Lower leg skin (tissue), 4 donors: Measurements from ENCODE around the gene CPXM1. TPM values are rescaled to one million over a fixed set of nuclear protein-coding genes. Genes with fewer than 3 reads are reported as not detected.
A peak's percentile ranks its signal among the peaks of the same experiment; 100 is the strongest.

Experiments
- DNase-seq, 2 donors: peaks; one replicate each; pipeline ENCODE4 v3.0.0-alpha.2; 2019; ENCODE audit warnings: low spot score in 2 of 2
- H3K4me3 ChIP-seq: fragments of 200-600 bp; sonication (generic); 2 replicates; pipeline ENCODE4 v1.5.1; 2017; ENCODE audit warnings: mild to moderate bottlenecking, low read depth; ENCODE audit not compliant: poor library complexity, severe bottlenecking
- CTCF ChIP-seq, 3 donors: fragments of 450-650 bp; IDR thresholded peaks; one replicate each; pipeline ENCODE4 v1.5.1; 2016; ENCODE audit warnings: antibody characterized with exemption in 3 of 3, mild to moderate bottlenecking in 3 of 3, moderate library complexity in 2 of 3
- POLR2A ChIP-seq, 2 donors: fragments of 450-650 bp; IDR thresholded peaks; one replicate each; pipeline ENCODE4 v1.6.1; 2016 to 2017; ENCODE audit warnings: antibody characterized with exemption in 2 of 2, mild to moderate bottlenecking in 1 of 2, moderate library complexity in 1 of 2
- WGBS, 2 donors: methylation state at CpG; one replicate each; pipeline ENCODE4 v1.1.5; 2018; 5-methylcytosine and 5-hydroxymethylcytosine counted together
- intact Hi-C: fragments of 100-400 bp; cut with DNase I; formaldehyde crosslinking; loops from one replicate; pipeline ENCODE4 v1.15.0; 2023; ENCODE audit warnings: low total_unique reads
- total RNA-seq, 4 donors: library from RNA; depleted of rRNA; stranded (reverse); fragments of >200 nt; gene quantifications; one replicate each; pipeline ENCODE4 v1.1.0, GENCODE V29; 2016

Gene CPXM1
- total RNA-seq, 4 donors from 2014 or later, result 0.12 to 3.6 (median 1.4) TPM

DNA sequence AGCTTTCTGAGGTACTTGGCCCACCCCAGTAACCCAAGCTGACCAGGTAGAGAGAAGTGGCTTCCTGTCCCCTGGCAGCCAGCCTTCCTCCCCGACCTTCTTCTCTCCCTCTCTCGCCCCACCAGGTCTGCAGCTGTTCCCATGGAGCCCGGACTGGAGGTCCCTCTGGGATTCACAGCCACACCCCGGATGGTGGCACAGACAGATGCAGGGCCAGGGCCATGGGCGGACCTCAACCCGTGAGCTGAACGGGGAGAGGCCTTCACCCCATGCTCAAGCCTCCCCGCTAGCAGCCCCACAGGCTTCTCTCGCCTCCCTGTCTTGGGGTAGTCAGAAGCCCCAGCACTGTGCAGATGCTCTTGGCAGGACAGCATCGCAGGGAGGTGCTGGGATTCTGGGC is 41.3 kb downstream of the CPXM1 start:
- DNase-seq, result peak in 1 of 2 donors; percentile 62
- intact Hi-C loops, result no loop called here
- TF ChIP-seq CTCF (IDR thresholded peaks at IDR 0.05) (no peak), POLR2A (IDR thresholded peaks at IDR 0.05) (no peak)
- no peak overlapping the region for H3K4me3 ChIP-seq
- 82 to 89% methylated on average over 9 to 10 of the region's 10 CpGs for WGBS, 2 donors

- H3K4me3 ChIP-seq, result no peak overlapping the region
- WGBS, 2 donors, result 70% methylated on average over 5 of the region's 5 CpGs
- no peak for TF ChIP-seq POLR2A (IDR thresholded peaks at IDR 0.05)
- no peak for TF ChIP-seq CTCF (IDR thresholded peaks at IDR 0.05)
- intact Hi-C loops, result no loop called here
- DNase-seq, result peak in 1 of 2 donors; percentile 20
Observed at GRCh38 chr20:2757969-2758368, 42.5 kb downstream of the CPXM1 start.

DNA sequence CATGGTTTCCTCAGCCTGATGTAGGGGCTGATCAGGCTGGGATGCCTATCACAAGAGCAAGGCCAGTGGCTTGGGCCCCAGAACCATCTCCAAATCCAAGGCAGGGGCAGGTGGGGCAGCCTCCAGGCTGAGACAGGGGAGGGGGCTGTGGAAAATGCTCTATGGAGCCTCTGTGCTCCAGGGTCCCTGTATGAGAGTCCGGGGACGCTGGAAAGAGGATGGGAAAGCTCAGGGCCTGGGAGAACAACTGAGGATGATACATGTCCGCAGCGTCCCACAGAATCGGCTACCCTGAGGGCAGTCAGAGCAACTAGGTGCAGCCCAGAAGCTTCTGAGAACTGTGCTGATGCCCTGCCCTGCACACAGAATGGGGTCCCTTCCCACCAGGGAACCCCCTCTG is 43.4 kb downstream of the CPXM1 start:
- DNase-seq, result peak in 1 of 2 donors; percentile 52

GRCh38 chr20:2756056-2756611 is 44.3 kb downstream of the CPXM1 start:
- DNase-seq, result peak in 1 of 2 donors; percentile 57
- WGBS, 2 donors, result 46 to 65% methylated on average over 5 of the region's 5 CpGs

More for the DNA sequence above, 43.4 kb downstream of the CPXM1 start:
- H3K4me3 ChIP-seq, result no peak overlapping the region
- intact Hi-C loops, result no loop called here
- WGBS, 2 donors, result 90 to 92% methylated on average over 5 of the region's 5 CpGs
- TF ChIP-seq CTCF (IDR thresholded peaks at IDR 0.05) (no peak), POLR2A (IDR thresholded peaks at IDR 0.05) (no peak)

DNA sequence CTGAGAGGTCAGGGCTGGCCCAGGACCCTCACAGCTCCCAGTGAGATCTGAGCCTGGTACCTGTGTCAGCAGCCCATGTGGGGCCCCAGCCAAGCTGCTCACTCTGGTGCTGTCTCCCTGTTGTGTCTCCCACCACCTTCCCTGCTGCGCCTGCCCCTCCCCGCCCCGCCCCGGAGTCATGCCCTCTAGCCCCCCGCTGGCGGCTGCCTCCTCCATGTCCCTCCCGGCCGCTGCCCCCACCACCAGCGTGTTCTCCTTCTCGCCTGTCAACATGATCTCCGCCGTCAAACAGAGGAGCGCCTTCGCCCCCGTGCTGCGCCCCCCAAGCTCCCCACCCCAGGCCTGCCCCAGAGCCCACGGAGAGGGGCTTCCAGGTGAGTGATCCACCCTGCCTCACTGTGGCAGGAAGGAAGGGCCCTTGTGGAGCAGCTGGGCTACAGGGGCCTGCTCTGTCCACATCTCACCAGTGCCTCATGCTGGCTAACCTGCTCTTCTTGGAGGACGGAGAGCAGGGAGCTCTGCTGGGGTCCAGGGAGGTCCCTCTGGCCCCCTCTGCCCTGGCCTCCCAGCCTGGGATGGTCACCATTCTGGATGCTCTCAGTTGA is 44.9 kb downstream of the CPXM1 start:
- intact Hi-C loops, result no loop called here
- WGBS, 2 donors, result 59 to 62% methylated on average over 17 to 18 of the region's 18 CpGs
- no peak for TF ChIP-seq POLR2A (IDR thresholded peaks at IDR 0.05)
- no peak for TF ChIP-seq CTCF (IDR thresholded peaks at IDR 0.05)
- no peak overlapping the region for H3K4me3 ChIP-seq
- DNase-seq, result peak in 1 of 2 donors; percentile 73

More at GRCh38 chr20:2756056-2756611, 44.3 kb downstream of the CPXM1 start:
- H3K4me3 ChIP-seq, result no peak overlapping the region
- TF ChIP-seq CTCF (IDR thresholded peaks at IDR 0.05), result no peak
- no peak for TF ChIP-seq POLR2A (IDR thresholded peaks at IDR 0.05)
- intact Hi-C loops, result no loop called here
